AG09319 (cell line): ENCODE data around the gene LCMT1.

ENCODE experiments used
- DNase-seq: peaks from one replicate; pipeline ENCODE4 v3.0.0-alpha.2; 2010; ENCODE audit warnings: low read depth; ENCODE audit errors: extremely low read depth
- CTCF ChIP-seq: IDR thresholded peaks from 2 replicates; pipeline ENCODE4 v1.5.1; 2011; ENCODE audit warnings: low read depth, mild to moderate bottlenecking, inconsistent platforms, low read length, moderate library complexity

Gene LCMT1

GRCh38 chr16:25143928-25144327 is 32.4 kb downstream of the LCMT1 start:
- DNase-seq, result no peak
- no peak; the same call in 1 of the 2 replicates for TF ChIP-seq CTCF

- no peak for TF ChIP-seq CTCF
- DNase-seq, result no peak
Measured at GRCh38 chr16:25148568-25149215, 37.1 kb downstream of the LCMT1 start.

GRCh38 chr16:25151996-25152395 is 40.5 kb downstream of the LCMT1 start:
- peak; percentile 53 for DNase-seq
- no peak for TF ChIP-seq CTCF

- no peak for DNase-seq
- no peak for TF ChIP-seq CTCF
Measured at GRCh38 chr16:25155553-25156460, 44.3 kb downstream of the LCMT1 start.

- DNase-seq, result no peak
- no peak for TF ChIP-seq CTCF
Measured at GRCh38 chr16:25157271-25157875, 45.8 kb downstream of the LCMT1 start.

- DNase-seq, result no peak
- no peak for TF ChIP-seq CTCF
Measured at GRCh38 chr16:25158401-25158800, 46.9 kb downstream of the LCMT1 start.

GRCh38 chr16:25161753-25162367 is 50.3 kb downstream of the LCMT1 start:
- no peak for TF ChIP-seq CTCF
- no peak for DNase-seq
